ENCODE results near the gene CPNE8. TPM values are rescaled to one million over a fixed set of nuclear protein-coding genes. Genes with fewer than 3 reads are reported as not detected.

CPNE8 gene
- total RNA-seq, 3 donors from 2014 or later: 11.3 to 29.8 (median 28.3) TPM

DNA sequence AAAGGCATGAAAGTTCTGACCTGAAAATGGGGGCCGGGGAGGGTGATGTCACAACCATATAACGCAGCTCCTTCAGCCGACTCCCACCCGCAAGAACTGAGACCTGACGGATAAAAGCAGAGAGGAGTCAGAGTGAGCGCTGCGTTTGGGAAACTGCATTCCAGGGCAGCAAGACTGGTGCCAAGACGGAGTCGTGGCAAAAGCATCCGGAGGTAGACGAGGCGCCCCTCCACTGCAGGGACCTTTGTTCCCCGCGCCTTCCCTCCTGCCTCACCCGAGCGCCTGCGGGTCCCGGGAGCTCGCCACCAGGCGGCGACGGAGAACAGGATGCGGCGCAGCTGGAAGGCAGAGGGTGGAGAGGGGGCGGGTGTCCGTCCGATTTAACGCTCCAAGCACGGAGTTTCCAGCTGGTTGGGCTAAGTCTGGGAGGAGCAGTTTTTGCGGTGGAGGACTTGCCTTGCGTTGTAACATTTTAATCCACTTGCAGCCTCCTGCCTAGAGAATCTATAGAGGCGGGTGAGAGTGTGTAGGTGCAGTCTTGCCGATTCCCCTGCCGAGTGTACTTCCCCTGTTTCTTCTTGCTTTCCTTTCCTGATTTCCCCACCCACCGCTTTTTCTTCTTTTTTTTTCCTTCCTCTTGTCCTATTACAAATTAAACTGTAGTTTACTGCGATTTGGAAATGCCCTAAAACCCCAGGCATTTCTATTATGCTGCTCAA, 1.2 kb upstream of the CPNE8 start:
- no peaks in the 10 kb centered on the region for H3K4me1 ChIP-seq
- intact Hi-C loops (cut with DNase I; ENCODE audit: low total_unique reads): no loop called here
- H3K27me3 ChIP-seq: no peaks in the 10 kb centered on the region
- H3K36me3 ChIP-seq: no peaks in the 10 kb centered on the region
- no peaks in the 10 kb centered on the region for H3K9me3 ChIP-seq
- TF ChIP-seq, protein P1, sequence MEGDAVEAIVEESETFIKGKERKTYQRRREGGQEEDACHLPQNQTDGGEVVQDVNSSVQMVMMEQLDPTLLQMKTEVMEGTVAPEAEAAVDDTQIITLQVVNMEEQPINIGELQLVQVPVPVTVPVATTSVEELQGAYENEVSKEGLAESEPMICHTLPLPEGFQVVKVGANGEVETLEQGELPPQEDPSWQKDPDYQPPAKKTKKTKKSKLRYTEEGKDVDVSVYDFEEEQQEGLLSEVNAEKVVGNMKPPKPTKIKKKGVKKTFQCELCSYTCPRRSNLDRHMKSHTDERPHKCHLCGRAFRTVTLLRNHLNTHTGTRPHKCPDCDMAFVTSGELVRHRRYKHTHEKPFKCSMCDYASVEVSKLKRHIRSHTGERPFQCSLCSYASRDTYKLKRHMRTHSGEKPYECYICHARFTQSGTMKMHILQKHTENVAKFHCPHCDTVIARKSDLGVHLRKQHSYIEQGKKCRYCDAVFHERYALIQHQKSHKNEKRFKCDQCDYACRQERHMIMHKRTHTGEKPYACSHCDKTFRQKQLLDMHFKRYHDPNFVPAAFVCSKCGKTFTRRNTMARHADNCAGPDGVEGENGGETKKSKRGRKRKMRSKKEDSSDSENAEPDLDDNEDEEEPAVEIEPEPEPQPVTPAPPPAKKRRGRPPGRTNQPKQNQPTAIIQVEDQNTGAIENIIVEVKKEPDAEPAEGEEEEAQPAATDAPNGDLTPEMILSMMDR (IDR thresholded peaks at IDR 0.05): peak; percentile 17 to 76 (median 73)
- TF ChIP-seq POLR2AphosphoS5 (IDR thresholded peaks at IDR 0.05): peak; percentile 44 to 64 (median 59)
- peak; percentile 24 for TF ChIP-seq POLR2A (IDR thresholded peaks at IDR 0.05)
- peak overlapping the region; percentile 67 to 87 (median 73) for H3K4me3 ChIP-seq
- peak; percentile 72 to 79 for DNase-seq (ENCODE audit: low spot score in 2 of 2)
- H3K27ac ChIP-seq: peak overlapping the region; percentile 90 to 99

DNA sequence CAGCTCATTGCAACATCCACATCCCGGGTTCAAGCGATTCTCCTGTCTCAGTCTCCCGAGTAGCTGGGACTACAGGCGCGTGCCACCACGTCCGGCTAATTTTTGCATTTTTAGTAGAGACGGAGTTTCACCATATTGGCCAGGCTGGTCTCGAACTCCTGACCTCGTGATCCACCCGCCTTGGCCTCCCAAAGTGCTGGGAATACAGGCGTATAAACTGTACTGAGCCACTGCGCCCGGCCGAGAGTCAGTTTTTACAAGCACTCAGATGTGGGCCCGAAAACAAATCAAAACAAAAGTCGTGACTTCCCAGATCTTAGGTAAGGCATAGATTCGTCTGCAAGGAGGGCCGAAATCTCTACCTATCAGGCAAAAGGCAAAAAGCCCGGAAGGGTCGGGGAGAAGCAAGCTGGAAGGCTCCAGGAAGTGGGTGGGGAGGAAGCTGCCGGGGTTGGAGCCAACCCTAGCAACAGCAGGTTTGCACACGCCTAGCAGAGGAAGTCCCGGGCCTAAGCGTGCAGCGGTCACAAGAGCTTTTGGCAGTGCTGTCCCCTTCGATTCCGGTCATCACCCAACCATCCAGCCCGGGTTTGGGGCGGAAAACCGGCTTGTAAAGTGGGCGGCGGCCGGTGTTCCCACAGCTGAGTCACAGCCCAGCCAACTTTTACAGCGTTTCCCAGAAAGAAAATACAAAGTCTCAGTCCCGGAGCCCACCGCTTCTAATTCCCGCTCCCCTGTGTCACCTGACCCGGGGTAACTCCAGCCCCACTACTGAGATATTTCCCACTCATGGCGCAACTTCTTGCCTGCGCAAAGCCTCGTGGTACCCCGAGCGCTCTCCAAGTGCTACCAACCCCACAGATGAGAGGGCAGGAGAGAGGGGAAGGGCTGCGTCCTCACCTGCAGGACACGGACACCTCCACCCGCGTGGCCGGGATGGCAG, 583 bp downstream of the CPNE8 start:
- TF ChIP-seq POLR2A (IDR thresholded peaks at IDR 0.05) (no peak), POLR2AphosphoS5 (IDR thresholded peaks at IDR 0.05) (peak; percentile 10 to 81 (median 40))
- TF ChIP-seq, protein P1 (IDR thresholded peaks at IDR 0.05): no peak
- H3K4me3 ChIP-seq: peak overlapping the region; percentile 67 to 87 (median 73)
- no peaks in the 10 kb centered on the region for H3K9me3 ChIP-seq
- H3K36me3 ChIP-seq: no peaks in the 10 kb centered on the region
- H3K4me1 ChIP-seq: no peaks in the 10 kb centered on the region
- intact Hi-C loops (cut with DNase I; ENCODE audit: low total_unique reads): no loop called here
- DNase-seq (ENCODE audit: low spot score in 2 of 2): peak; percentile 65 to 76
- no peaks in the 10 kb centered on the region for H3K27me3 ChIP-seq
- H3K27ac ChIP-seq: peak overlapping the region; percentile 90 to 99

DNA sequence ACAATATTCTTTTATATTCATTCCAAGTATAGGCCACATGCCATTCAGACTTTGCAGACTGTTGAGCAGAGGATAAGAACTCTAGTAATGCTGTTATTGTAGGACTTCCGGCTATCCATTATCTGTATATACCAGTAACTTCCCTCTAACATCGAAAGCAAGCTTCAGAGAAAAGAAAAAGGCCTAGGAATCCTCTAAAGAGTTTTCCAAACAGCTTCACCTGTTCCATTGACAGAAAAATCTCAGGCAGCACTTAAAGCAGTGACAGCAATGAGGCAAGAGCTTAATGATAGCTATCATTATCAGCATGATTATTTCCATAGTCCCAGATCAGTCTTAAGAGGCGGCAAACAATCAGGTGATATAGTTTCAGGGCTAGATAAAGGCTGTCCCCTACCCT, 1.8 kb downstream of the CPNE8 start:
- Histone ChIP-seq H3K27me3 (no peaks in the 10 kb centered on the region), H3K4me3 (peak overlapping the region in 2 of 3 donors; percentile 73 to 87), H3K9me3 (no peaks in the 10 kb centered on the region), H3K27ac (peak overlapping the region; percentile 34 to 99), H3K36me3 (no peaks in the 10 kb centered on the region), H3K4me1 (no peaks in the 10 kb centered on the region)
- intact Hi-C loops (cut with DNase I; ENCODE audit: low total_unique reads): no loop called here
- DNase-seq (ENCODE audit: low spot score in 2 of 2): no peak
- TF ChIP-seq, protein P1 (IDR thresholded peaks at IDR 0.05): no peak
- TF ChIP-seq POLR2AphosphoS5 (IDR thresholded peaks at IDR 0.05) (no peak), POLR2A (IDR thresholded peaks at IDR 0.05) (no peak)

DNA sequence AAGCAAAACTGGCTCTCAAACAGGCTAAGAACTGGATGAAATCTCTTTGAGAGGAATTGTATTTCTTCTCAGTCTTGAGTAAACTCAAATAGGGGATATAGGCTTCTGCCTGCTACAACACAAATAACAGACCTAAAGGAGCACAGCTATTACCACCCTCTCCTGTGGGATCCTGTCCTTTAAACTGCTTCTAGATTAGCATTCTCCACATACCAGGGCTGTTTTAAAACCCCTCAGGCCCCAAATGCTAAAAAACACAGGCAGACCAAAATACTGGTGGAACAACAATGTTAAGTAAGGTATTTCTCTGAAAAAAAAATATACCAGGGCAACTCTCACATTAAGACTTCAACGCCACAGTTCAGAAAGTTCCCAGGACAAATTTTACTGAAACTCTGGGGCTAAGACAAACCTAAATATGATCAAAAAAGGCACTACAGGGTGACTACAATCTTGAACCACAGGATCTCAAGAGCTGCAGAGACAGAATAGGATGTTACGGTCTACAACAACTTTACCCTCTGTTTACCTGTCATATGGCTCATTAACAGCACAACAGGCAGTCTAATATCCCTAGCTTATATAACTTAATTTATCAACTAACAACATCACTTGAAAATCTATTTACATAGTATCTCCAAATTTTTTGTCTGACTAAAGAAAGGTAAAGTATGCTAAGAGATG, 7.2 kb downstream of the CPNE8 start:
- intact Hi-C loops (cut with DNase I; ENCODE audit: low total_unique reads): no loop called here
- no peak for DNase-seq (ENCODE audit: low spot score in 2 of 2)
- TF ChIP-seq, protein P1 (IDR thresholded peaks at IDR 0.05): no peak
- no peak for TF ChIP-seq POLR2A (IDR thresholded peaks at IDR 0.05)
- no peak for TF ChIP-seq POLR2AphosphoS5 (IDR thresholded peaks at IDR 0.05)
- H3K4me1 ChIP-seq: no peaks in the 10 kb centered on the region
- no peaks in the 10 kb centered on the region for H3K9me3 ChIP-seq
- H3K27me3 ChIP-seq: no peaks in the 10 kb centered on the region
- H3K4me3 ChIP-seq: no peak overlapping the region
- no peaks in the 10 kb centered on the region for H3K36me3 ChIP-seq
- peak overlapping the region in 1 of 2 donors; percentile 59 for H3K27ac ChIP-seq
